HepG2 (cell line): Measurements from ENCODE around the gene SURF6. TPM values are rescaled to one million over a fixed set of nuclear protein-coding genes. Genes with fewer than 3 reads are reported as not detected.

Experiments used
- ATAC-seq: fragments of 200-7000 bp; cut with Tn5 transposase; 3 replicates; pipeline ENCODE4 v1.9.1; 2020; ENCODE audit warnings: mild to moderate bottlenecking, moderate library complexity
- BruUV-seq: library from RNA; stranded (reverse); fragments of 400-500 nt; replicated peaks from 2 replicates; lab custom pipeline; 2021; lab: Mats Ljungman, UMichigan
- CTCF ChIA-PET: fragments of 300-600 bp; formaldehyde crosslinking; extraction: SDS; loops from one replicate; lab custom pipeline; 2021; ENCODE audit warnings: low total read pairs, inconsistent platforms, low intra/inter-chr PET ratio; lab: Yijun Ruan, JAX
- POLR2A ChIA-PET: fragments of 350-600 bp; sonication (Branson Sonifier 250); formaldehyde crosslinking; loops from one replicate; lab custom pipeline; 2020; ENCODE audit warnings: antibody characterized with exemption, inconsistent platforms; lab: Yijun Ruan, JAX
- DNase-seq: peaks from one replicate; pipeline ENCODE4 v3.0.0-alpha.2; 2015; ENCODE audit warnings: low spot score
- FAIRE-seq: peaks from 3 replicates; lab custom pipeline; 2011; peaks lifted over from hg19 to GRCh38; lab: Jason Lieb, UNC
- H2AFZ ChIP-seq: one replicate; pipeline ENCODE4 v1.6.1; 2011; ENCODE audit warnings: low read length, inconsistent platforms
- H3K27ac ChIP-seq: fragments of 300-600 bp; 3 replicates; pipeline ENCODE4 v1.8.0; 2011; ENCODE audit warnings: mixed run types, mild to moderate bottlenecking, mixed read lengths, low read length, inconsistent platforms; ENCODE audit not compliant: insufficient read depth; ENCODE audit errors: extremely low read length
- H3K27me3 ChIP-seq, 2 experiments: fragments of 200-600 bp in 1 of 2; 2 replicates in 1 of 2; 3 replicates in 1 of 2; pipeline versions ENCODE4 v1.6.0 to v1.8.0; 2011; ENCODE audit warnings: low read length in 2 of 2, mild to moderate bottlenecking in 2 of 2, moderate library complexity in 2 of 2, inconsistent platforms in 1 of 2; ENCODE audit not compliant: insufficient read depth in 2 of 2, control insufficient read depth in 1 of 2
- H3K36me3 ChIP-seq, 2 experiments: fragments of 200-600 bp in 1 of 2; replicated peaks in 1 of 2; 2 replicates in 1 of 2; 3 replicates in 1 of 2; pipeline versions ENCODE4 v1.5.1 to v1.8.0; 2011; ENCODE audit warnings: low read length in 2 of 2, inconsistent platforms in 1 of 2; ENCODE audit not compliant: insufficient read depth in 2 of 2, control insufficient read depth in 1 of 2
- H3K4me1 ChIP-seq: 2 replicates; pipeline ENCODE4 v1.5.1; 2012; ENCODE audit warnings: low read length, inconsistent platforms; ENCODE audit not compliant: insufficient read depth
- H3K4me2 ChIP-seq: 2 replicates; pipeline ENCODE4 v1.6.0; 2011; ENCODE audit warnings: low read depth, low read length, inconsistent platforms
- H3K4me3 ChIP-seq, 3 experiments: fragments of 200-600 bp in 1 of 3; sonication (generic), shearing (Covaris generic) in 1 of 3; replicated peaks in 1 of 3; 2 replicates each; pipeline ENCODE4 v1.5.1; 2011 to 2016; ENCODE audit warnings: low read length in 3 of 3, inconsistent platforms in 2 of 3, low read depth in 2 of 3, mild to moderate bottlenecking in 2 of 3, control low read depth in 1 of 3, mixed read lengths in 1 of 3; ENCODE audit not compliant: insufficient read depth in 1 of 3
- H3K79me2 ChIP-seq: one replicate; pipeline ENCODE4 v1.6.1; 2011; ENCODE audit warnings: low read length, inconsistent platforms; ENCODE audit not compliant: insufficient read depth
- H3K9ac ChIP-seq: 2 replicates; pipeline ENCODE4 v1.6.0; 2011; ENCODE audit warnings: mild to moderate bottlenecking, low read depth, low read length, inconsistent platforms; ENCODE audit not compliant: insufficient read depth
- H3K9me3 ChIP-seq: 2 replicates; pipeline ENCODE4 v1.5.1; 2012; ENCODE audit warnings: mild to moderate bottlenecking, low read length
- H4K20me1 ChIP-seq: 2 replicates; pipeline ENCODE4 v1.6.0; 2011; ENCODE audit warnings: inconsistent platforms, mild to moderate bottlenecking, low read length, moderate library complexity; ENCODE audit not compliant: insufficient read depth
- ETV5 ChIP-seq: IDR thresholded peaks from 2 replicates; pipeline ENCODE4 v1.6.1; 2018; ENCODE audit warnings: missing biosample characterization, missing genetic modification reagents, inconsistent platforms, borderline replicate concordance
- HOXA7 ChIP-seq: sonication (generic); formaldehyde crosslinking; IDR thresholded peaks from 2 replicates; pipeline ENCODE4 v1.8.1; 2022; ENCODE audit warnings: mild to moderate bottlenecking, missing genetic modification reagents, moderate library complexity
- NKX3-1 ChIP-seq: sonication (generic); formaldehyde crosslinking; IDR thresholded peaks from 2 replicates; pipeline ENCODE4 v1.5.0; 2020; ENCODE audit warnings: missing genetic modification reagents
- PHB2 ChIP-seq: fragments of 450-650 bp; IDR thresholded peaks from 2 replicates; pipeline ENCODE4 v1.6.1; 2018; ENCODE audit not compliant: partially characterized antibody
- POLR2A ChIP-seq, 2 experiments: IDR thresholded peaks; 2 replicates each; pipeline ENCODE4 v1.6.1; 2011; ENCODE audit warnings: low read depth in 2 of 2, low read length in 2 of 2, mild to moderate bottlenecking in 1 of 2, moderate library complexity in 1 of 2; ENCODE audit not compliant: insufficient read depth in 1 of 2
- POLR2G ChIP-seq: fragments of 200-400 bp; formaldehyde crosslinking; IDR thresholded peaks from 2 replicates; pipeline ENCODE4 v1.6.1; 2018; ENCODE audit warnings: mild to moderate bottlenecking, low read depth, low read length, moderate library complexity
- RBFOX2 ChIP-seq: fragments of 200-400 bp; formaldehyde crosslinking; IDR thresholded peaks from 2 replicates; pipeline ENCODE4 v1.6.1; 2017; ENCODE audit warnings: low read depth, mild to moderate bottlenecking, low read length
- SNAI1 ChIP-seq: sonication (generic); formaldehyde crosslinking; IDR thresholded peaks from 2 replicates; pipeline ENCODE4 v1.5.0; 2020; ENCODE audit warnings: mild to moderate bottlenecking, missing genetic modification reagents, borderline replicate concordance
- TGIF2 ChIP-seq: IDR thresholded peaks from 2 replicates; pipeline ENCODE4 v1.6.1; 2016; ENCODE audit warnings: control low read depth, missing compliant biosample characterization
- ZNF441 ChIP-seq: sonication (generic); formaldehyde crosslinking; IDR thresholded peaks from 2 replicates; pipeline ENCODE4 v1.7.0; 2021; ENCODE audit warnings: missing genetic modification reagents, borderline replicate concordance
- ZNF546 ChIP-seq: sonication (generic); formaldehyde crosslinking; conservative IDR thresholded peaks from 2 replicates; pipeline ENCODE4 v1.8.1; 2023; ENCODE audit warnings: mild to moderate bottlenecking, missing genetic modification reagents
- ZNF878 ChIP-seq: sonication (generic); formaldehyde crosslinking; IDR thresholded peaks from 2 replicates; pipeline ENCODE4 v1.8.1; 2023; ENCODE audit warnings: mild to moderate bottlenecking, missing genetic modification reagents, moderate library complexity
- WGBS: methylation state at CpG from one replicate; pipeline ENCODE4 v1.1.6; 2017; ENCODE audit warnings: low lambda C conversion rate; 5-methylcytosine and 5-hydroxymethylcytosine counted together
- in situ Hi-C: cut with HindIII; loops from 2 replicates; pipeline ENCODE4 v1.10.0; 2017; ENCODE audit warnings: low pct_unique_long_range_greater_than_20kb; ENCODE audit not compliant: extremely low pct_ligation_motif_present
- intact Hi-C: fragments of 100-400 bp; cut with micrococcal nuclease; formaldehyde crosslinking; loops from one replicate; pipeline ENCODE4 v1.10.0; 2022; ENCODE audit not compliant: unreplicated experiment
- polyA plus RNA-seq, 8 experiments: library from polyadenylated mRNA; depleted of rRNA in 3 of 8; stranded (reverse) in 7 of 8; unstranded in 1 of 8; fragments of >200 nt; fragmentation: Illumina TruSeq in 4 of 8; extraction: Trizol in 4 of 8; gene quantifications; 2 replicates each; pipeline versions ENCODE4 v1.2.1 to v1.2.3, GENCODE V29; 2011 to 2016; ENCODE audit warnings: low read depth in 4 of 8, missing spikeins in 1 of 8, mixed read lengths in 1 of 8; ENCODE audit not compliant: insufficient read depth in 1 of 8
- total RNA-seq, 5 experiments: library from RNA; depleted of rRNA; stranded (reverse); fragments of >200 nt; fragmentation: Illumina TruSeq; extraction: Trizol; gene quantifications; 2 replicates each; pipeline ENCODE4 v1.2.3, GENCODE V29; 2016; ENCODE audit warnings: low read depth in 1 of 5
- TF ChIP-seq, protein P1 (sequence below): sonication (generic); formaldehyde crosslinking; IDR thresholded peaks from 2 replicates; pipeline ENCODE4 v1.4.0; 2020; ENCODE audit warnings: missing genetic modification reagents, borderline replicate concordance
- TF ChIP-seq, protein P2 (sequence below): sonication (generic); formaldehyde crosslinking; IDR thresholded peaks from 2 replicates; pipeline ENCODE4 v1.4.0; 2020; ENCODE audit warnings: mild to moderate bottlenecking, missing genetic modification reagents
- TF ChIP-seq, protein P3 (sequence below): sonication (generic); formaldehyde crosslinking; IDR thresholded peaks from 2 replicates; pipeline ENCODE4 v1.8.0; 2022; ENCODE audit warnings: missing genetic modification reagents, mild to moderate bottlenecking, borderline replicate concordance
- TF ChIP-seq, protein P4 (sequence below): sonication (generic); formaldehyde crosslinking; IDR thresholded peaks from 2 replicates; pipeline ENCODE4 v1.4.0; 2020; ENCODE audit warnings: missing genetic modification reagents
- TF ChIP-seq, protein P5 (sequence below): sonication (generic); formaldehyde crosslinking; IDR thresholded peaks from 2 replicates; pipeline ENCODE4 v1.5.0; 2020; ENCODE audit warnings: mild to moderate bottlenecking, missing genetic modification reagents

SURF6 gene
- total and polyA plus RNA-seq, 2 of the 13 experiments (the other 11 are each of a cell fraction or from before 2014, with no cell fraction given): 5.9 to 14.7 TPM

DNA sequence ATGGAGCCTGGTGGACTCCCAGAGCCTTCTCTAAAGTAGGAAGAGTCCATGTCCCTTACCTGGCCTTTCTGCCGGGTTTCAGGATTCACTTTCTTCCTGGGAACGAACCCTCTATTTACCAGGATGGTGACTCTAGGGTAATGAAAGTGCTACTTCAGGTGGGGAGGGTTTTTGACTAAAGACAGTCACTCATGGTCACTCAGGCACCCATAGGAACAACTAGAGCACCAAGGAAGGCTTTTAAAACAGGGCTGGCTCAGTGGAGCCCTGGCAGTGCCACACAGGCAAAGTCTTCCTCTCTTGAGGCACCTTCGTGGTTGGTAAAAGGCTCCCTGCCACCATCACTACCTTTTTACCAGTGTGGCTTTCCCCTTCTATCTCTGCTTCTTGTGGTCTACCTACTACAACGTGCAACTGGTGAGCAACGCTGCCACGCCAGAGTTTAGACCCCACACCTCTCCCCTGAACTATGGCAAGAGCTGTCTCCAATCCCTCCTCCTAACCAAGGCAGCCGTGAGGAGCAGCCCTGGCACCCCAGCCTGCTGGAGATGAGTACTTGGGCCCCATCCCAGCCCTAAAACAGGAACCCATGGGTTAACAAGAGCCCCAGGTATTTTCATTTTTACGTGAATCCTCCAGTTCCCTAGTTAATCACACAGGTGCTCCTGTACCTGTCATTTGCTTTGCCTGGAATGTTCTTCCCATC is 16.8 kb upstream of the SURF6 start:
- in situ Hi-C loops: no loop called here
- CTCF ChIA-PET: no interaction called here
- WGBS: 94% methylated on average over 8 of the region's 8 CpGs
- TF ChIP-seq, protein P1, sequence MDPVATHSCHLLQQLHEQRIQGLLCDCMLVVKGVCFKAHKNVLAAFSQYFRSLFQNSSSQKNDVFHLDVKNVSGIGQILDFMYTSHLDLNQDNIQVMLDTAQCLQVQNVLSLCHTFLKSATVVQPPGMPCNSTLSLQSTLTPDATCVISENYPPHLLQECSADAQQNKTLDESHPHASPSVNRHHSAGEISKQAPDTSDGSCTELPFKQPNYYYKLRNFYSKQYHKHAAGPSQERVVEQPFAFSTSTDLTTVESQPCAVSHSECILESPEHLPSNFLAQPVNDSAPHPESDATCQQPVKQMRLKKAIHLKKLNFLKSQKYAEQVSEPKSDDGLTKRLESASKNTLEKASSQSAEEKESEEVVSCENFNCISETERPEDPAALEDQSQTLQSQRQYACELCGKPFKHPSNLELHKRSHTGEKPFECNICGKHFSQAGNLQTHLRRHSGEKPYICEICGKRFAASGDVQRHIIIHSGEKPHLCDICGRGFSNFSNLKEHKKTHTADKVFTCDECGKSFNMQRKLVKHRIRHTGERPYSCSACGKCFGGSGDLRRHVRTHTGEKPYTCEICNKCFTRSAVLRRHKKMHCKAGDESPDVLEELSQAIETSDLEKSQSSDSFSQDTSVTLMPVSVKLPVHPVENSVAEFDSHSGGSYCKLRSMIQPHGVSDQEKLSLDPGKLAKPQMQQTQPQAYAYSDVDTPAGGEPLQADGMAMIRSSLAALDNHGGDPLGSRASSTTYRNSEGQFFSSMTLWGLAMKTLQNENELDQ (CRISPR knock-in tag): no peak
- TF ChIP-seq RBFOX2: peak; percentile 62
- TF ChIP-seq, protein P2, sequence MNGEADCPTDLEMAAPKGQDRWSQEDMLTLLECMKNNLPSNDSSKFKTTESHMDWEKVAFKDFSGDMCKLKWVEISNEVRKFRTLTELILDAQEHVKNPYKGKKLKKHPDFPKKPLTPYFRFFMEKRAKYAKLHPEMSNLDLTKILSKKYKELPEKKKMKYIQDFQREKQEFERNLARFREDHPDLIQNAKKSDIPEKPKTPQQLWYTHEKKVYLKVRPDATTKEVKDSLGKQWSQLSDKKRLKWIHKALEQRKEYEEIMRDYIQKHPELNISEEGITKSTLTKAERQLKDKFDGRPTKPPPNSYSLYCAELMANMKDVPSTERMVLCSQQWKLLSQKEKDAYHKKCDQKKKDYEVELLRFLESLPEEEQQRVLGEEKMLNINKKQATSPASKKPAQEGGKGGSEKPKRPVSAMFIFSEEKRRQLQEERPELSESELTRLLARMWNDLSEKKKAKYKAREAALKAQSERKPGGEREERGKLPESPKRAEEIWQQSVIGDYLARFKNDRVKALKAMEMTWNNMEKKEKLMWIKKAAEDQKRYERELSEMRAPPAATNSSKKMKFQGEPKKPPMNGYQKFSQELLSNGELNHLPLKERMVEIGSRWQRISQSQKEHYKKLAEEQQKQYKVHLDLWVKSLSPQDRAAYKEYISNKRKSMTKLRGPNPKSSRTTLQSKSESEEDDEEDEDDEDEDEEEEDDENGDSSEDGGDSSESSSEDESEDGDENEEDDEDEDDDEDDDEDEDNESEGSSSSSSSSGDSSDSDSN (CRISPR knock-in tag): no peak
- TF ChIP-seq, protein P3, sequence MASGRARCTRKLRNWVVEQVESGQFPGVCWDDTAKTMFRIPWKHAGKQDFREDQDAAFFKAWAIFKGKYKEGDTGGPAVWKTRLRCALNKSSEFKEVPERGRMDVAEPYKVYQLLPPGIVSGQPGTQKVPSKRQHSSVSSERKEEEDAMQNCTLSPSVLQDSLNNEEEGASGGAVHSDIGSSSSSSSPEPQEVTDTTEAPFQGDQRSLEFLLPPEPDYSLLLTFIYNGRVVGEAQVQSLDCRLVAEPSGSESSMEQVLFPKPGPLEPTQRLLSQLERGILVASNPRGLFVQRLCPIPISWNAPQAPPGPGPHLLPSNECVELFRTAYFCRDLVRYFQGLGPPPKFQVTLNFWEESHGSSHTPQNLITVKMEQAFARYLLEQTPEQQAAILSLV (CRISPR knock-in tag): no peak
- TF ChIP-seq, protein P4, sequence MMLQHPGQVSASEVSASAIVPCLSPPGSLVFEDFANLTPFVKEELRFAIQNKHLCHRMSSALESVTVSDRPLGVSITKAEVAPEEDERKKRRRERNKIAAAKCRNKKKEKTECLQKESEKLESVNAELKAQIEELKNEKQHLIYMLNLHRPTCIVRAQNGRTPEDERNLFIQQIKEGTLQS (CRISPR knock-in tag): no peak
- TF ChIP-seq POLR2A (IDR thresholded peaks at IDR 0.05; ENCODE audit: insufficient read depth in 1 of 2, low read depth in 2 of 2, low read length in 2 of 2): peak in 1 of 2 experiments; percentile 59; a peak in 1 of 4 replicates
- no peak for TF ChIP-seq TGIF2 (CRISPR knock-in tag)
- no peak for TF ChIP-seq ETV5 (CRISPR knock-in tag)
- peak; percentile 69 for TF ChIP-seq POLR2G
- no peak for TF ChIP-seq NKX3-1 (CRISPR knock-in tag)
- no peak for TF ChIP-seq HOXA7
- TF ChIP-seq, protein P5, sequence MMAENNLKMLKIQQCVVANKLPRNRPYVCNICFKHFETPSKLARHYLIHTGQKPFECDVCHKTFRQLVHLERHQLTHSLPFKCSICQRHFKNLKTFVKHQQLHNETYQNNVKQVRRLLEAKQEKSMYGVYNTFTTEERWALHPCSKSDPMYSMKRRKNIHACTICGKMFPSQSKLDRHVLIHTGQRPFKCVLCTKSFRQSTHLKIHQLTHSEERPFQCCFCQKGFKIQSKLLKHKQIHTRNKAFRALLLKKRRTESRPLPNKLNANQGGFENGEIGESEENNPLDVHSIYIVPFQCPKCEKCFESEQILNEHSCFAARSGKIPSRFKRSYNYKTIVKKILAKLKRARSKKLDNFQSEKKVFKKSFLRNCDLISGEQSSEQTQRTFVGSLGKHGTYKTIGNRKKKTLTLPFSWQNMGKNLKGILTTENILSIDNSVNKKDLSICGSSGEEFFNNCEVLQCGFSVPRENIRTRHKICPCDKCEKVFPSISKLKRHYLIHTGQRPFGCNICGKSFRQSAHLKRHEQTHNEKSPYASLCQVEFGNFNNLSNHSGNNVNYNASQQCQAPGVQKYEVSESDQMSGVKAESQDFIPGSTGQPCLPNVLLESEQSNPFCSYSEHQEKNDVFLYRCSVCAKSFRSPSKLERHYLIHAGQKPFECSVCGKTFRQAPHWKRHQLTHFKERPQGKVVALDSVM: no peak
- TF ChIP-seq SNAI1 (CRISPR knock-in tag): no peak
- TF ChIP-seq ZNF441: no peak
- TF ChIP-seq ZNF878 (CRISPR knock-in tag): no peak
- TF ChIP-seq PHB2: no peak
- TF ChIP-seq ZNF546 (CRISPR knock-in tag): no peak

More for the DNA sequence above, 16.8 kb upstream of the SURF6 start:
- no peaks in the 10 kb centered on the region for H3K9me3 ChIP-seq
- H3K36me3 ChIP-seq: peaks cover 18 to 43% of the 10 kb centered on the region in 2 experiments
- no peak for ATAC-seq
- no peak for DNase-seq
- H3K4me3 ChIP-seq: no peak overlapping the region
- peaks cover 19% of the 10 kb centered on the region for H4K20me1 ChIP-seq
- no peak overlapping the region for H3K27ac ChIP-seq
- H2AFZ ChIP-seq: no peak overlapping the region
- no peaks in the 10 kb centered on the region; a peak in 1 of 5 replicates for H3K27me3 ChIP-seq
- H3K9ac ChIP-seq: no peak overlapping the region
- intact Hi-C loops: no loop called here
- H3K79me2 ChIP-seq: peaks cover 34% of the 10 kb centered on the region
- POLR2A ChIA-PET: no interaction called here
- no TSS peak for BruUV-seq
- no peak for FAIRE-seq
- no peak overlapping the region for H3K4me2 ChIP-seq
- peaks cover 45% of the 10 kb centered on the region for H3K4me1 ChIP-seq
